ENCODE data around the gene SLC2A9.

Gene SLC2A9

GRCh38 chr4:10013722-10014121, 7.6 kb downstream of the SLC2A9 start:
- TF ChIP-seq CTCF (IDR thresholded peaks at IDR 0.05; ENCODE audit: insufficient read depth, missing control alignments), result peak; percentile 47
- no peak for FAIRE-seq
- DNase-seq (ENCODE audit: insufficient read length, low spot score), result no peak

GRCh38 chr4:10011885-10012284, 9.4 kb downstream of the SLC2A9 start:
- FAIRE-seq (no peak), DNase-seq (ENCODE audit: insufficient read length, low spot score) (no peak)
- TF ChIP-seq CTCF (IDR thresholded peaks at IDR 0.05; ENCODE audit: insufficient read depth, missing control alignments), result no peak

GRCh38 chr4:10011277-10011676, 10.0 kb downstream of the SLC2A9 start:
- FAIRE-seq, result no peak
- no peak for TF ChIP-seq CTCF (IDR thresholded peaks at IDR 0.05; ENCODE audit: insufficient read depth, missing control alignments)
- DNase-seq (ENCODE audit: insufficient read length, low spot score), result no peak

DNA sequence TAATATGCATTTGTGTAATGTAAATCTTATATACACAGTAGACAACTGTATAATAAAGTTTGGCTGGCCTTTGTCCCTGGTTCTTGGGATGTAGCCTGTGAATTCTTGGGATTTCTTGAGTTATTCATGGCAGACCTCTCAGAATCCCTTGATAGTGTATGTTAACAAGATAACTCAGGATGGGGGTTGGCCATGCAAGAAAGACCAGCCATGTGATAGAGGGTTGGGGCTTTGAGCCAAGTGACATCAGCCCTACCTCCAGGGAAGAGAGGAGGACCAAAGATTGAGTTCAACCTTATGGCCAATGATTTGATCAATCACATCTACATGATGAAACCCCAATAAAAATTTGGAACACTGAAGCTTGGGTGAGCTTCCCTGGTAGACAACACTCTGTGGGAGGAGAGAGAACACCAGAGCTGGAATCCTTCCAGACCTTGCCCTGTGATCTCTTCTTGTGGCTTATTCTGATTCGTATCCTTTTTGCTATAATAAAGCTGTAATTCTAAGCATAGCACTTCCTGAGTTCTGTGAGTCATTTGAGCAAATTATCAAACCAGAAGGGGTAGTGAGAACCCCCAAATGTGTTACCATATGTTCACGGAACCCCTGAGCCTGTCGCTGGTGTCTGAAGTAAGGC, 11.3 kb downstream of the SLC2A9 start:
- DNase-seq (ENCODE audit: insufficient read length, low spot score) (no peak), FAIRE-seq (no peak)
- no peak for TF ChIP-seq CTCF (IDR thresholded peaks at IDR 0.05; ENCODE audit: insufficient read depth, missing control alignments)

DNA sequence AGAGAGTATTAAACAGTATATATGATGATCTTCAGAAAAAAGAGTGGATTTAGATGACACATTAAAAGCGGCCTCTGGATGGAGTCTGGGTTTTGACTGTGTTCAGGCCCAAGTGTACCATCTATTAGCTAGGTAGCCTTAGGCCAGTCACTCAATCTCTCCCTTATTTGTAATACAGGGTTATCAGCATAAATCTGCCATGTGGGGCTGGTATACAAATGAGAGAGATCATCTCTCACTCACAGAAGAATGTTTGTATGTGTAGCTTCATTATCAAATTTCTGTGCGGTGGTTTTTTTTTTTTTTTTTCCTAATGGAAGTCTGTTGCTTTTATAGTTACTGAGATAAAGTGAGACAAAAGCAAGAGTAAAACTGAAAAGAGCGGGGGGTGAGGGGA, 12.7 kb downstream of the SLC2A9 start:
- DNase-seq (ENCODE audit: insufficient read length, low spot score), result no peak
- no peak for TF ChIP-seq CTCF (IDR thresholded peaks at IDR 0.05; ENCODE audit: insufficient read depth, missing control alignments)
- FAIRE-seq, result no peak

GRCh38 chr4:10007793-10008608, 13.3 kb downstream of the SLC2A9 start:
- no peak for FAIRE-seq
- no peak for DNase-seq (ENCODE audit: insufficient read length, low spot score)
- no peak for TF ChIP-seq CTCF (IDR thresholded peaks at IDR 0.05; ENCODE audit: insufficient read depth, missing control alignments)

- FAIRE-seq (no peak), DNase-seq (ENCODE audit: insufficient read length, low spot score) (no peak)
- TF ChIP-seq CTCF (IDR thresholded peaks at IDR 0.05; ENCODE audit: insufficient read depth, missing control alignments), result no peak
Observed at GRCh38 chr4:10007436-10007740, 13.9 kb downstream of the SLC2A9 start.
